HAP-1 (cell line): ENCODE measurements around the gene B3GALT6.
"Not testable (repeated sequence)": the region's sequence is repeated elsewhere in the genome, so short reads cannot be mapped to it uniquely, and the experiment has no call there.

Experiments
- DNase-seq, 2 experiments: peaks; one replicate each; pipeline ENCODE4 v3.0.0-alpha.2; 2016 to 2020; ENCODE audit warnings: low spot score in 2 of 2
- H3K27me3 ChIP-seq: fragments of 250-450 bp; sonication (Bioruptor Pico); 2 replicates; pipeline ENCODE4 v1.5.1; 2020; ENCODE audit warnings: low read depth, mild to moderate bottlenecking, moderate library complexity
- H3K36me3 ChIP-seq: fragments of 250-450 bp; sonication (Bioruptor Pico); replicated peaks from 2 replicates; pipeline ENCODE4 v1.5.1; 2020; ENCODE audit warnings: mild to moderate bottlenecking
- H3K4me1 ChIP-seq: fragments of 250-450 bp; sonication (Bioruptor Pico); 2 replicates; pipeline ENCODE4 v1.5.1; 2020; ENCODE audit warnings: mild to moderate bottlenecking
- H3K4me3 ChIP-seq: fragments of 250-450 bp; sonication (Bioruptor Pico); 2 replicates; pipeline ENCODE4 v1.5.1; 2020; ENCODE audit warnings: mild to moderate bottlenecking, moderate library complexity
- H3K9me3 ChIP-seq: fragments of 250-450 bp; sonication (Bioruptor Pico); 2 replicates; pipeline ENCODE4 v1.5.1; 2020; ENCODE audit warnings: mild to moderate bottlenecking, moderate library complexity
- in situ Hi-C: fragments of 300-500 bp; cut with MboI; formaldehyde crosslinking; loops from 3 replicates; pipeline ENCODE4 v1.14.3; 2020; ENCODE audit warnings: low sequenced_read_pairs, inconsistent platforms, mixed read lengths

The B3GALT6 gene

DNA sequence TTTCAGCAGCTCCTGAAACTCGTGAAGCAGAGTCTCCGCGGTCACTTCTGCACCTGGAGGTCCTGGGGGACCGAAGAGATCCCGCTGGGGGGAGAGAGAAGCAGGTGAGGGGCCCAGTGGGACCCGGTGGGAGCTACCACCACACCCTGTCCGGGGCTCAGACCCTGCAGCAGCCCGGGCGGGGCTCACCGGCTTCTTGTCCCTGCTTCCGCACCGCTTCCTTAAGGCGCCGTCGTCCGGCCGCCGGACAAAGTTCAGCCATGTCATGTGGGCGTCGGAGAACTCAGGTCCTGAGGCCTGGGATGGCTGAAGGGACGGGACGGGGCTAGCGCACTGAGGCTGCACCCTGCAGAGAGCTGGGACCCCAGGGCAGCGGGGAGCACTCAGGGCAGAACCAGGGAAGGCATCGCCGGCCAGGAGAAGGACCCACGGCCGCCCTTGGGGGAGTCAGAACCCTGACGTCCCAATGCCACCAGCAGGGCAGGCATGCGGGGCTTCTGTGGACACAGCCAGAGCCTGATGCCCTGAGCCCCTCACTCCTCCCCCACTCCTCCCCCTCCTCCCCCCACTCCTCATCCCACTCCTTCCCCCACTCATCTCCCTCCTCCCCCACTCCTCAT, 12.3 kb downstream of the B3GALT6 start:
- Histone ChIP-seq H3K4me1 (no peaks in the 10 kb centered on the region), H3K27me3 (no peaks in the 10 kb centered on the region), H3K9me3 (no peaks in the 10 kb centered on the region), H3K4me3 (no peak overlapping the region), H3K36me3 (no peaks in the 10 kb centered on the region)
- DNase-seq, result no peak
- in situ Hi-C loops, result loop anchor here (10.0 kb wide), 1 partner anchor 60 kb away; the partner anchor contains the start of genes ACAP3 and PUSL1

DNA sequence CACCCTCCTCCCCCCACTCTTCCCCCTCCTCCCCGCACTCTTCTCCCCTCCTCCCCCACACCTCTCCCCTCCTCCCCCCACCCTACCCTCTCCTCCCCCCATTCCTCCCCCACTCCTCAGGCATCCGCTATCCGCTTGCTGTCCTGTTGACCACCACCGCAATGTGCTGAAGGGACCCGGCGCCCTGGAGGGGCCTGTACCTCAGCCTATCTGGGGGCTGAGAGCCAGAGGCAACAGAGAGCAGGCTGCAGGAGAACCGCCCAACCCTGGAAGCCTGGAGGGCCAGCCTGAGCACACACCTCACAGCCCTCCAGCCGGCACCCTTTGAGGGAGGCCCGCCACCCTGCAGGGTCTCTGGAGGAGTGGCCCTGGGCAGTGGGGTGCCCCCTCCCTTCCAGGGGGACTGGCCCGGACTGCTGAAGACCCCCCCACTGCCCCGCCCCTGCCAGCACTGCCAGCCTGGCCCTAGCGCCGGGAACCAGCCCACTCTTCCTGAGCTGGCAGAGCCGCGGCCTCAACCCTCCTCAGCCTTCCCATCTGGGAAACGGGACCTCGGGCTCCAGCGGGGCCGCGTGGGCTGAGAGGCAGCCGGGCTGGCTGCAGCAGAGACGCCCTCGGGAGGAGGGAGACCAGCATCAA, 13.3 kb downstream of the B3GALT6 start:
- in situ Hi-C loops, result loop anchor here (10.0 kb wide), 1 partner anchor 60 kb away; the partner anchor contains the start of genes ACAP3 and PUSL1
- DNase-seq, result no peak
- Histone ChIP-seq H3K27me3 (no peaks in the 10 kb centered on the region), H3K36me3 (no peaks in the 10 kb centered on the region), H3K4me3 (no peak overlapping the region), H3K4me1 (no peaks in the 10 kb centered on the region), H3K9me3 (no peaks in the 10 kb centered on the region)

DNA sequence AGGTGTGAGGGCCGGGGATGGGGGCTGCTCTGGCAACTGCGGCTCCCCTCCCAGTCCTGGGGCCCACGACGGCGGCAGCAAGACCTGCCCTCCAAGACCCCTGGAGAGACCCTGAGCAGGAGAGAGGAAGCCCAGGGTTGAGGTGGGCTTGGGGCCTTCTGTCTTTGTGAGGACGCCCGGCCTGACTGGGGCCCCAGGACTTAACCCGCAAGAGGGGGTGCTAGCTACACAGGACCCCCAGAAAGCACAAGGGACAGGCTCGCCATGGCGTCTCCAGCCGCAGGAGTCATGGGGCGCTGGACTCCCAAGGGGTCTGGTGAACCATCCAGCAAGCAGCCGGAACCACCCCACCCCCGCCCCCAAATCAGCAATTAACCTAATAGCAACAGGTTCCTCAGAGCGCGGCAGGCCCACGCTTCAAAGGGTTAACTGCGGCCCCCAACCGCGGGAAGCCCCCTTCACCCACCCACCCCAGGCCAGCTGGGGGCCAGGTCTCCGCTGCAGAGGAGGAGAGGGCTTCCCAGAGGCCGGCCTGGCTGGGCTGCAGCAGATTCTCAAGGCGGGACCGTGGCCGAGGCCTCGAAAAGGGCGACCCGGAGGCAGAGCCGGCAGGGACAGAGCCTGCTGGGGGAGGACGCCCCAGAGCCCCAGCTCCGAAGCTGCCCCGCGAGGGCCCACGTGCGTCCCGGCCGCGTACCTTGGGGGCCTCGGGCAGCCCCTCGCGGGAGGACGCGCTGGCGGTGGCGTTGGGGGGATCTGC, 14.0 kb downstream of the B3GALT6 start:
- H3K9me3 ChIP-seq, result no peaks in the 10 kb centered on the region
- DNase-seq, result no peak
- in situ Hi-C loops, result loop anchor here (10.0 kb wide), 1 partner anchor 59 kb away; the partner anchor contains the start of genes ACAP3 and PUSL1
- H3K4me1 ChIP-seq, result no peaks in the 10 kb centered on the region
- H3K4me3 ChIP-seq, result no peak overlapping the region
- H3K36me3 ChIP-seq, result no peaks in the 10 kb centered on the region
- no peaks in the 10 kb centered on the region for H3K27me3 ChIP-seq

DNA sequence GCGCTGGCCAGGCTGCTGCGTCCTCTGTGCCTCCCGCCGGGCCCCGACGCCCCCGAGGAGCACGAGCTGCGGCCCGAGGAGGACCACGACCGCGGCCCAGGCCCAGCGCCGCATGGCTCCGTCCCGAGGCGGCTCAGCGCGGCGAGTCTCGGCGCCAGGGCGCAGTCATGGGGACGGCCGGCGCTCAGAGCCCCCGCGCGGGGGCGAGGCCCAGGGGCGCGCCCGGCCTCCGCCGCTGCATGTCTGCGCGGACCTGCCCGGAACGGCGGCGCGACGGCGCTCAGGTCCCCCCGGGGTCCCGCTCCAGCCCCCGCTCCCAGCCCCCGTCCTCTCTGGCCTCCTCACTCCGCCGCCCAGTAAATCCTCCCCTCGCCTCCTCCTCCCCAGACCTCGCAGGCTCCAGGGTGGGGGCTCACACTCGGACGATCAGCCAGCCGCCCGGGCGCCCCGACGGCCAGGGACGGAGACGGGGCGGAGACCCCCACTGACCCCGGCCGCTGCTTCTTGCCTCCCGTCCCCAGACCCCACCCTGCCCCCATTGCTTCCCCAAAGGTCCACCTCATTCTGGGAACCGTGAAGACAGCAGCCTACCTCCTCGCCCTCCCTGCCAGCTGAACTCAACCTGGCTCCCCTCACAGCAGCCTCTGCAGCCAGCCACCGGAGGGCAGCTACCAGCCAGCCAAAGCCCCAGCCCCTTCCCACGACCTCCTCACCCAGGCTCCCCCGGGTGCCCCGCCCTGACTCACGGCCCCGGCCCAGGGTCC, 14.7 kb downstream of the B3GALT6 start, which contains the start of gene C1QTNF12:
TSS of gene C1QTNF12 (minus strand) at position 146 of the 764 bp plus-strand sequence. CDS start at position 114, 32 bp downstream.
- in situ Hi-C loops, result loop anchor here (10.0 kb wide), 1 partner anchor 58 kb away; the partner anchor contains the start of genes ACAP3 and PUSL1
- H3K9me3 ChIP-seq, result no peaks in the 10 kb centered on the region
- no peaks in the 10 kb centered on the region for H3K4me1 ChIP-seq
- H3K27me3 ChIP-seq, result no peaks in the 10 kb centered on the region
- H3K4me3 ChIP-seq, result no peak within 1 kb of the TSS
- no peaks in the 10 kb centered on the region for H3K36me3 ChIP-seq
- DNase-seq, result no peak

DNA sequence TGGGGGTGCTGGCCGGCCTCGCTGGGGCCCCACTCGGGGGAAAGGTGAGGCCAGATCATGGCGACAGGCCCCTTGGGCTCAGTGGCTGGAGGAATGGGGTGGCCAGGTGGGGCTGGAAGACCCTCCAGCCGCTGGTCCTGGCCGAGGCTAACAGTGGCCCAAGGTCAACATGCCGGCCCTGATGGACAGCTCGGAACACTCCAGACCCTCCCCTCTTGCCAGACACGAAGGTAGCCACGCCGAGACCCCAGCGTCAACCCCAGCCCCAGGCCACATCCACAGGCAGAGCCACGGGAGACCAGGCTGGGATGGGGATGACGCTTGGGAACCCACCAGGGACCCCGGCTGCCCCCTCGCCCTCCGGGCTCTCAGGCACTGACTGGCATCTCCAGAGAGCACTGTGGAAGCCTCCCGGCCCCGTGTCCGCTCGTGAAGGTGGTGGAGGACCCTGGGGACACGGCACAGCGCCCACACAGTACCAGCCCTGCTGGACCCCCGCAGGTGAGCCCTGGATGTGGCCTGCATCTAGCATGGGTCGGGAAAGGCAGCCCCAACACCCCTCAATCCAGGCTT, 15.4 kb downstream of the B3GALT6 start:
- Histone ChIP-seq H3K27me3 (no peaks in the 10 kb centered on the region), H3K9me3 (no peaks in the 10 kb centered on the region), H3K4me1 (no peaks in the 10 kb centered on the region), H3K36me3 (no peaks in the 10 kb centered on the region; the same call in 1 of the 2 replicates), H3K4me3 (no peak overlapping the region)
- in situ Hi-C loops, result loop anchor here (10.0 kb wide), 1 partner anchor 57 kb away; the partner anchor contains the start of genes ACAP3 and PUSL1
- no peak for DNase-seq

DNA sequence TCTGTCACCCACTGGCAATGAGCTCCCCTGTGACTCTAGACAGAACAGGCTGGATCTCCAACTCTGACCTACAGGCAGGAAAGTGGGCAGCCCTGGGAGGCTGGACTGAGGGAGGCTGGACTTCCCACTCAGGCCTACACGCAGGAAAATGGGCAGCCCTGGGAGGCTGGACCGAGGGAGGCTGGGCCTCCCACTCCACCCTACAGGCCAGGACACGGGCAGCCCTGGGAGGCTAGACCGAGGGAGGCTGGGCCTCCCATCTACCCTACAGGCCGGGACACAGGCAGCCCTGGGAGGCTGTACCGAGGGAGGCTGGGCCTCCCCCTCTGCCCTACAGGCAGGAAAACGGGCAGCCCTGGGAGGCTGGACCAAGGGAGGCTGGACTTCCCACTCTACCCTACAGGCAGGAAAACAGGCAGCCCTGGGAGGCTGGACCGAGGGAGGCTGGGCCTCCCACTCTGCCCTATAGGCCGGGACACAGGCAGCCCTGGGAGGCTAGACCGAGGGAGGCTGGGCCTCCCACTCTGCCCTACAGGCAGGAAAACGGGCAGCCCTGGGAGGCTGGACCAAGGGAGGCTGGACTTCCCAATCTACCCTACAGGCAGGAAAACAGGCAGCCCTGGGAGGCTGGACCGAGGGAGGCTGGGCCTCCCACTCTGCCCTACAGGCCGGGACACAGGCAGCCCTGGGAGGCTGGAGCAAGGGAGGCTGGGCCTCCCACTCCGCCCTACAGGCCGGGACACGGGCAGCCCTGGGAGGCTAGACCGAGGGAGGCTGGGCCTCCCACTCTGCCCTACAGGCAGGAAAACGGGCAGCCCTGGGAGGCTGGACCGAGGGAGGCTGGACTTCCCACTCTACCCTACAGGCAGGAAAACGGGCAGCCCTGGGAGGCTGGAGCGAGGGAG, 16.2 kb downstream of the B3GALT6 start:
- in situ Hi-C loops, result loop anchor here (10.0 kb wide), 1 partner anchor 57 kb away; the partner anchor contains the start of genes ACAP3 and PUSL1
- not testable (repeated sequence) for H3K4me3 ChIP-seq, H3K4me1 ChIP-seq, DNase-seq, H3K9me3 ChIP-seq, H3K36me3 ChIP-seq, H3K27me3 ChIP-seq

DNA sequence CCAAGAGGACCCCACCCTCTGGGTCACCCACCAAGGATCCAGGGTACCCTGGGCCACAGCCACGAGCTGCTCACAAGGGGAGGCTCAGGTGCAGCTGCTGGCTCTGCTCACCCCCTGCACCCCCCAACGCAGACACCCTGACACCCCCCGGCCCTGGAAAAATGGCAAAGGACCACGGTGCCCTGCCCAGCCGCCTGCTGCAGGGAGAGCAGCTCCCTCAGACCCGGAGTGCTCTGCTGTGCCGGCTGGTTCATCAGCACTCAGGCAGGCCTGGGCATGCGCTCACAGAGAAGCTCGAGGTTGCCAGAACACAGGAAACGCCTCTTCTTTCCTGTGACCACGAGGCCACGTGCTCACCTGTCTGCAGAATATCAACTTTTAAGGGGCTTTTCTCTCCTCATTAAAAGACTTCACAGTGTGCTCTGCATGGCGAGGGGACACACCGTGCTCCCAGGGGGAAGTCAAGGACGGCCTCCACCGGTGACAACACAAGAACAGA, 18.8 kb downstream of the B3GALT6 start:
- H3K27me3 ChIP-seq, result no peaks in the 10 kb centered on the region
- no peak overlapping the region for H3K4me3 ChIP-seq
- no peaks in the 10 kb centered on the region for H3K4me1 ChIP-seq
- no peak for DNase-seq
- H3K36me3 ChIP-seq, result peaks cover 33% of the 10 kb centered on the region
- H3K9me3 ChIP-seq, result no peaks in the 10 kb centered on the region
- in situ Hi-C loops, result no loop called here

DNA sequence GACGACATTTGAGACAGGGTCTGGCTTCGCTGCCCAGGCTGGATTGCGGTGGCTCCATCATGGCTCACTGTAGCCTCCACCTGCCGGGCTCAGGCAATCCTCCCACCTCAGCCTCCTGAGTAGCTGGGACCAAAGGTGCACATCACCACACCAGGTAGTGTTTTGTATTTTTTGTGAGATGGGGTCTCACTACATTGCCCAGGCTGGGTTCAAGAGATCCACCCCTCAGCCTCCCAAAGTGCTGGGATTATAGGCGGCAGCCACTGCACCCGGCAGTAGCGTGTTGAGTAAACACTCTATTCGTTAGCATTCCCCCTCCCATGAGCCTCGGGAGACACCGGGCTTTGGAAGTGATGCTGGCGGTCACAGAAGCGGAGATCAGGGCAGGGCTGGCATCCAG, 21.3 kb downstream of the B3GALT6 start:
- Histone ChIP-seq H3K36me3 (peaks cover 42% of the 10 kb centered on the region), H3K9me3 (no peaks in the 10 kb centered on the region), H3K4me1 (no peaks in the 10 kb centered on the region), H3K27me3 (no peaks in the 10 kb centered on the region), H3K4me3 (no peak overlapping the region)
- in situ Hi-C loops, result no loop called here
- DNase-seq, result no peak

DNA sequence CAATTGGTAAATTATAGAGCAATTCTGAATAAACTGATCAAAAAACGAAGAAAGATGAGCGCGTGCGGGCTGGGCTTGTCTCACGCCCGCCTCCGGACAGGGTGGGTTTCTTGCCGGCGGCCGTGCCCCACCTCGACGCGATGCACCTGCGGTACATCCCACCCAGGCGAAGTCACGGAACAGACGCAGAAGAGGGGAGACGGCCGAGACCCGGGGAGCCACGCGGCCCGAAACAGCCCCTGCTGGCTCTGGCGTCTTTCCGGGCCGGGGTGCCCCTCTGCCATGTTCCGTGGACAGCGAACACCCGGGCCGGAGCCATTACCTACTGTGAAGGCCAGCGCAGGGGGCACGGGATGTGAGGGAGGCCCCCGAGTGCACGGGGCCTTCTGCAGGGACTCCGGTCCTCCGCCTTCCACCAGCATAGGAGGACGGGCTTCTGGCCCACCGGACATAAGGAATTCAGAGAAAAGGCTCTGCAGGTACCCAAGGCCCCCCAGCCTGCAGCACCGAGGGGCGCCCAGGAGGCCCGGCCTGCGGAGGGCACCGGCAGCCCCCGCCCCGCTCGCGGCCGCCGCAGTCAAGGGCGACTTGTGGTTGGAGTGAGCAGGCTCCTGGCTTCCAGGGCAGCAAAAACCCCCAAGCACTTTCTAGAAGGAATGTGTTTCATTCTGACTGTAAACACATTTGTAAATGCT, 22.1 kb downstream of the B3GALT6 start:
- no peaks in the 10 kb centered on the region for H3K27me3 ChIP-seq
- peaks cover 50% of the 10 kb centered on the region for H3K36me3 ChIP-seq
- no peaks in the 10 kb centered on the region for H3K9me3 ChIP-seq
- in situ Hi-C loops, result no loop called here
- no peak overlapping the region for H3K4me3 ChIP-seq
- DNase-seq, result no peak
- no peaks in the 10 kb centered on the region for H3K4me1 ChIP-seq

DNA sequence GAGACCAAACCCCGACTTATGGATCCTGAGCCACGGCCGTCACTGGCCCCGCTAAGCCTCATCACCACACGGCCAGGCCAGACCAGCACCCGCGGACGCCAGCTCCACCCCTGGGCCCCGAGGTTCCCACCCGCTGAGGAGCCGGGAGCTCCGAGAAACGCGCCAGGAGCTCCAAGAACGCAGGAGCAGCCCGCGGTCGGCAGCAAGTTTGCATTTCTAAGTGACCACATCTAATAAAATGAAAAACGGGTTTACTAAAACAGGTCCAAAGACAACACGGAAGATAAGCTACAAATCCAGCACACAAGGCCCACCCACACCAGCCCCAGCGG, 22.6 kb downstream of the B3GALT6 start:
- Histone ChIP-seq H3K36me3 (peaks cover 53% of the 10 kb centered on the region), H3K27me3 (no peaks in the 10 kb centered on the region), H3K4me1 (no peaks in the 10 kb centered on the region), H3K4me3 (no peak overlapping the region), H3K9me3 (no peaks in the 10 kb centered on the region)
- in situ Hi-C loops, result no loop called here
- DNase-seq, result no peak

DNA sequence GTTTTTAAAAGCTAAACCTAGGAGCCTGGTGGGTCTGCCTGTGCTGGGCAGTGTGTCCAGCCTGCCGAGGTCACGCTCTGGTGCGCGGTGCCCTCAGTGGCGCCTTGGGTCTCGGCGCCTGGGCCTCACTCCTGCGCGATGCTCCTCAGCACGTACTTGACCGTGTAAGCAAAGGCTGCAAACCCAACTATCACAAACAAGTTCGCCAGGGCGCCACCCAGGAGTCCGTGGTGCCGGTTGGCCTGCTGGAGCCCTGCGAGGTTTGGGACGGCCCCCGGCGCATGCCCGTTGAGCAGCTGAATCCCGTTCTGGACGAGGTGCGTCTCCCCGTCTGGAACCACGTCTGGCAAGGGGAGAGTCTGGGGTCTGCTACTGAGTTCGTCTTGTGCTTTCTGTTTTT, 23.0 kb downstream of the B3GALT6 start:
- no peak overlapping the region for H3K4me3 ChIP-seq
- peaks cover 55% of the 10 kb centered on the region for H3K36me3 ChIP-seq
- H3K9me3 ChIP-seq, result no peaks in the 10 kb centered on the region
- H3K27me3 ChIP-seq, result no peaks in the 10 kb centered on the region
- in situ Hi-C loops, result no loop called here
- no peaks in the 10 kb centered on the region for H3K4me1 ChIP-seq
- DNase-seq, result no peak

DNA sequence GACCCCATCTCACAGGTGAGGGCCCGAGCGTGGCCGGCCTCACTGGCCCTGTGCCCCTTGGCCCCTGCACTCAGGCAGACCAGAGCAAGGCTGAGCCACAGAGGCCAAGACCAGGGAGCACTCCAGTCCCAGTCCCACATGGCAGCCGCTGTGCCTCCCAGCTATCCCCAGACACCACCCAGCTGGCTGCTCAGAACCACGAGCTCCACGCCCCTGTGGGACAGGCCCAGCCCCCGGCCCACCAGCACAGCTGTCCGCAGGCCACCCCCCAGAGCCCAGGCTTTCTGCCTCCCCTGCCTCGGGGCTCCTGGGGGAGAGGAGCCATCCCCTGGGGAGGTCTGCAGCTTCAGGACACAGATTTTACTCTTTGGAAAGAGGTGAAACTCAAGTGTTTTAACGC, 23.6 kb downstream of the B3GALT6 start:
- Histone ChIP-seq H3K4me1 (no peaks in the 10 kb centered on the region), H3K27me3 (no peaks in the 10 kb centered on the region), H3K4me3 (no peak overlapping the region), H3K9me3 (no peaks in the 10 kb centered on the region), H3K36me3 (peaks cover 60% of the 10 kb centered on the region)
- DNase-seq, result no peak
- in situ Hi-C loops, result no loop called here
